ENCODE data around the gene ZNF784. TPM values are rescaled to one million over a fixed set of nuclear protein-coding genes. Genes with fewer than 3 reads are reported as not detected.

ZNF784 gene
- total and polyA plus RNA-seq, 2 of the 13 experiments (the other 11 are each of a cell fraction or from before 2014, with no cell fraction given): 4.1 to 4.2 TPM

DNA sequence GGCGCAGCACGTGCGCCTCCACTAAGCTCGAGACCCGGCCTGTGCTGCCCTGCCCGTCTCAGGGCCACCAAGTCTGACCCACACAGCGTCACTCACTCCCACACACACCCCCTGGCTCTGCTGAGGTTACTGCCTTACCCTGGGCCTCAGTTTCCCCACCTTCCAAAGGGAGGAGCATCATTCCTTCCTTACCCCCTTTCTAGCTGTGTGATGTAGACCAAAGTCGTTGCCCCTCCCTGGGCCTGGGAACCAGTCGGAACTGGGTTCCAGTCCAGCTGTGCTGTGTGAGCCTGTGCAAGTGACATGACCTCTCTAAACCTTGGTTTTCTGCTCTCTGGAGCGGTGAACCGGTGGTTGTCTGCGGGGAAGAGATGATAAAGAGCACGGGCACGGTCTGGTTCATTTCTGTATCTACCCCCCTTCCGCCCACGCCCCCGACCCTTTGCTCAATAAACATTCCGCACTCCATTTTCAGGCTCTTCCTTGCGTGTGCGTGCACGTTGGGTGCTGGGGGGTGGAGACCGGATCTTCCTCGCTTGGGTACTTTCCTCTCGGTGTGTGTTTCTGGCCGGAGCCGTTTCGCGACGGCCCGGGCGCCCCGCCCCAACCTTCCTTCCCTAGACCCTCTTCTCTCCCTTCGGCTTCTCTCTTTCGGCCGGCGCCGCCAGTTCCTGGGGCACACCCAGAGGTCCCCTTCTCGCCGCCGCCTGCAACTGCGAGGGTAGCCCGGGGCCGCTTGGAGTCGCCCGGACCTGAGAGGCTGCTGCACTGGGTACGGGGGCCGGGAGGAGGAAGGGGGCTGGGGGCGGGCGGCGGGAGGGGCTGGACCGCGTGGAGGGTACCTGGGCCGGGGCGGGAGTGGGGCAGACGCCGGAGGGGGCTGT is 18.9 kb upstream of the ZNF784 start, which contains the start of gene ZNF581 (continued):
- 0 out of 2 replicates have a peak, but pooled peaks have one; percentile 22 for TF ChIP-seq ZBTB14 (CRISPR knock-in tag; IDR thresholded peaks at IDR 0.05)
- peak; percentile 59; the same call in 1 of the 2 replicates for TF ChIP-seq ZNF703 (CRISPR knock-in tag; IDR thresholded peaks at IDR 0.05; ENCODE audit: borderline replicate concordance)
- peak; percentile 86 for TF ChIP-seq ZMYM3 (CRISPR knock-in tag; IDR thresholded peaks at IDR 0.05)
- TF ChIP-seq MEIS2 (CRISPR knock-in tag; IDR thresholded peaks at IDR 0.05): peak; percentile 21; the same call in 1 of the 2 replicates
- TF ChIP-seq, protein P1, sequence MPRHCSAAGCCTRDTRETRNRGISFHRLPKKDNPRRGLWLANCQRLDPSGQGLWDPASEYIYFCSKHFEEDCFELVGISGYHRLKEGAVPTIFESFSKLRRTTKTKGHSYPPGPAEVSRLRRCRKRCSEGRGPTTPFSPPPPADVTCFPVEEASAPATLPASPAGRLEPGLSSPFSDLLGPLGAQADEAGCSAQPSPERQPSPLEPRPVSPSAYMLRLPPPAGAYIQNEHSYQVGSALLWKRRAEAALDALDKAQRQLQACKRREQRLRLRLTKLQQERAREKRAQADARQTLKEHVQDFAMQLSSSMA (CRISPR knock-in tag; IDR thresholded peaks at IDR 0.05): no peak
- TF ChIP-seq, protein P2, sequence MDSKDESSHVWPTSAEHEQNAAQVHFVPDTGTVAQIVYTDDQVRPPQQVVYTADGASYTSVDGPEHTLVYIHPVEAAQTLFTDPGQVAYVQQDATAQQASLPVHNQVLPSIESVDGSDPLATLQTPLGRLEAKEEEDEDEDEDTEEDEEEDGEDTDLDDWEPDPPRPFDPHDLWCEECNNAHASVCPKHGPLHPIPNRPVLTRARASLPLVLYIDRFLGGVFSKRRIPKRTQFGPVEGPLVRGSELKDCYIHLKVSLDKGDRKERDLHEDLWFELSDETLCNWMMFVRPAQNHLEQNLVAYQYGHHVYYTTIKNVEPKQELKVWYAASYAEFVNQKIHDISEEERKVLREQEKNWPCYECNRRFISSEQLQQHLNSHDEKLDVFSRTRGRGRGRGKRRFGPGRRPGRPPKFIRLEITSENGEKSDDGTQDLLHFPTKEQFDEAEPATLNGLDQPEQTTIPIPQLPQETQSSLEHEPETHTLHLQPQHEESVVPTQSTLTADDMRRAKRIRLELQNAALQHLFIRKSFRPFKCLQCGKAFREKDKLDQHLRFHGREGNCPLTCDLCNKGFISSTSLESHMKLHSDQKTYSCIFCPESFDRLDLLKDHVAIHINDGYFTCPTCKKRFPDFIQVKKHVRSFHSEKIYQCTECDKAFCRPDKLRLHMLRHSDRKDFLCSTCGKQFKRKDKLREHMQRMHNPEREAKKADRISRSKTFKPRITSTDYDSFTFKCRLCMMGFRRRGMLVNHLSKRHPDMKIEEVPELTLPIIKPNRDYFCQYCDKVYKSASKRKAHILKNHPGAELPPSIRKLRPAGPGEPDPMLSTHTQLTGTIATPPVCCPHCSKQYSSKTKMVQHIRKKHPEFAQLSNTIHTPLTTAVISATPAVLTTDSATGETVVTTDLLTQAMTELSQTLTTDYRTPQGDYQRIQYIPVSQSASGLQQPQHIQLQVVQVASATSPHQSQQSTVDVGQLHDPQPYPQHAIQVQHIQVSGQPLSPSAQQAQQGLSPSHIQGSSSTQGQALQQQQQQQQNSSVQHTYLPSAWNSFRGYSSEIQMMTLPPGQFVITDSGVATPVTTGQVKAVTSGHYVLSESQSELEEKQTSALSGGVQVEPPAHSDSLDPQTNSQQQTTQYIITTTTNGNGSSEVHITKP (CRISPR knock-in tag; IDR thresholded peaks at IDR 0.05; ENCODE audit: low read depth): peak; percentile 53; the same call in 1 of the 2 replicates
- TF ChIP-seq, protein P3, sequence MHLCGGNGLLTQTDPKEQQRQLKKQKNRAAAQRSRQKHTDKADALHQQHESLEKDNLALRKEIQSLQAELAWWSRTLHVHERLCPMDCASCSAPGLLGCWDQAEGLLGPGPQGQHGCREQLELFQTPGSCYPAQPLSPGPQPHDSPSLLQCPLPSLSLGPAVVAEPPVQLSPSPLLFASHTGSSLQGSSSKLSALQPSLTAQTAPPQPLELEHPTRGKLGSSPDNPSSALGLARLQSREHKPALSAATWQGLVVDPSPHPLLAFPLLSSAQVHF (CRISPR knock-in tag; IDR thresholded peaks at IDR 0.05): peak; percentile 82; the same call in 1 of the 2 replicates
- TF ChIP-seq RBM39 (IDR thresholded peaks at IDR 0.05; ENCODE audit: low read depth, low read length, poor library complexity, severe bottlenecking): peak; percentile 62
- TF ChIP-seq GATA4 (IDR thresholded peaks at IDR 0.05; ENCODE audit: borderline replicate concordance, low read depth): peak; percentile 22; the same call in 1 of the 2 replicates
- peak; percentile 61; the same call in 1 of the 2 replicates for TF ChIP-seq ZSCAN29 (CRISPR knock-in tag; conservative IDR thresholded peaks at IDR 0.05)
- no peak for TF ChIP-seq STAG1 (CRISPR knock-in tag; IDR thresholded peaks at IDR 0.05)
- TF ChIP-seq FOXA3 (CRISPR knock-in tag; IDR thresholded peaks at IDR 0.05): 0 out of 2 replicates have a peak, but pooled peaks have one; percentile 26
- TF ChIP-seq SP5 (CRISPR knock-in tag; IDR thresholded peaks at IDR 0.05; ENCODE audit: borderline replicate concordance, low read depth): peak; percentile 88
- TF ChIP-seq KLF16 (CRISPR knock-in tag; IDR thresholded peaks at IDR 0.05): peak in 1 of 2 experiments; percentile 94; a peak in 2 of 4 replicates
- TF ChIP-seq, protein P4, sequence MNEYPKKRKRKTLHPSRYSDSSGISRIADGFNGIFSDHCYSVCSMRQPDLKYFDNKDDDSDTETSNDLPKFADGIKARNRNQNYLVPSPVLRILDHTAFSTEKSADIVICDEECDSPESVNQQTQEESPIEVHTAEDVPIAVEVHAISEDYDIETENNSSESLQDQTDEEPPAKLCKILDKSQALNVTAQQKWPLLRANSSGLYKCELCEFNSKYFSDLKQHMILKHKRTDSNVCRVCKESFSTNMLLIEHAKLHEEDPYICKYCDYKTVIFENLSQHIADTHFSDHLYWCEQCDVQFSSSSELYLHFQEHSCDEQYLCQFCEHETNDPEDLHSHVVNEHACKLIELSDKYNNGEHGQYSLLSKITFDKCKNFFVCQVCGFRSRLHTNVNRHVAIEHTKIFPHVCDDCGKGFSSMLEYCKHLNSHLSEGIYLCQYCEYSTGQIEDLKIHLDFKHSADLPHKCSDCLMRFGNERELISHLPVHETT (CRISPR knock-in tag; conservative IDR thresholded peaks at IDR 0.05): peak; percentile 91
- TF ChIP-seq NFE2L1 (CRISPR knock-in tag; IDR thresholded peaks at IDR 0.05; ENCODE audit: borderline replicate concordance): no peak
- TF ChIP-seq, protein P5, sequence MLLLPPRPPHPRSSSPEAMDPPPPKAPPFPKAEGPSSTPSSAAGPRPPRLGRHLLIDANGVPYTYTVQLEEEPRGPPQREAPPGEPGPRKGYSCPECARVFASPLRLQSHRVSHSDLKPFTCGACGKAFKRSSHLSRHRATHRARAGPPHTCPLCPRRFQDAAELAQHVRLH (CRISPR knock-in tag; IDR thresholded peaks at IDR 0.05; ENCODE audit: borderline replicate concordance, low read depth): peak; percentile 22; the same call in 1 of the 2 replicates
- TF ChIP-seq ZNF552 (CRISPR knock-in tag; IDR thresholded peaks at IDR 0.05; ENCODE audit: borderline replicate concordance): no peak; the same call in 1 of the 2 replicates
- peak; percentile 84 for TF ChIP-seq DMAP1 (CRISPR knock-in tag; IDR thresholded peaks at IDR 0.05)
- TF ChIP-seq TSC22D2 (CRISPR knock-in tag; IDR thresholded peaks at IDR 0.05; ENCODE audit: borderline replicate concordance): no peak

Data from HepG2 (cell line).